B cell (primary cell): ENCODE measurements around the gene MACROH2A1. TPM values are rescaled to one million over a fixed set of nuclear protein-coding genes. Genes with fewer than 3 reads are reported as not detected.

Experiments
- ATAC-seq: fragments of 200-7000 bp; cut with Tn5 transposase; one replicate; pipeline ENCODE4 v1.10.0; 2021; ENCODE audit warnings: low read depth, mild to moderate bottlenecking, moderate number of reproducible peaks, moderate library complexity
- CTCF ChIA-PET: fragments of 350-600 bp; sonication (Branson Sonifier 250); formaldehyde crosslinking; loops from one replicate; lab custom pipeline; 2021; ENCODE audit warnings: antibody characterized with exemption, inconsistent platforms; lab: Charles Lee
- POLR2A ChIA-PET: fragments of 350-600 bp; sonication (Branson Sonifier 250); formaldehyde crosslinking; loops from one replicate; lab custom pipeline; 2021; ENCODE audit warnings: antibody characterized with exemption; lab: Charles Lee
- DNase-seq: peaks from one replicate; pipeline ENCODE4 v3.0.0; 2013
- H2AFZ ChIP-seq: 2 replicates; pipeline ENCODE4 v1.6.1; 2012; ENCODE audit warnings: mild to moderate bottlenecking, low read depth, low read length; ENCODE audit not compliant: insufficient read depth, poor library complexity, severe bottlenecking
- H3K27ac ChIP-seq, 2 donors: 1 replicate in 1 of 2; 2 replicates in 1 of 2; pipeline ENCODE4 v1.5.1; 2012 to 2013; ENCODE audit warnings: low read length in 2 of 2, mild to moderate bottlenecking in 2 of 2, moderate library complexity in 1 of 2
- H3K27me3 ChIP-seq, 4 experiments: fragments of 200-600 bp in 1 of 4; sonication (generic) in 1 of 4; replicated peaks in 1 of 4; 1 replicate in 2 of 4; 2 replicates in 2 of 4; pipeline versions ENCODE4 v1.6.1 to v1.7.0; 2013 to 2016; ENCODE audit warnings: low read length in 3 of 4, mild to moderate bottlenecking in 2 of 4, mixed read lengths in 1 of 4, moderate library complexity in 1 of 4; ENCODE audit not compliant: insufficient read depth in 4 of 4, control insufficient read depth in 3 of 4; ENCODE audit errors: control extremely low read depth in 1 of 4
- H3K36me3 ChIP-seq, 2 experiments: replicated peaks in 1 of 2; 1 replicate in 1 of 2; 2 replicates in 1 of 2; pipeline versions ENCODE4 v1.6.1 to v1.7.1; 2013; ENCODE audit warnings: low read length in 1 of 2; ENCODE audit not compliant: insufficient read depth in 2 of 2, control insufficient read depth in 1 of 2; ENCODE audit errors: control extremely low read depth in 1 of 2, extremely low read depth in 1 of 2
- H3K4me1 ChIP-seq, 2 donors: fragments of 200-600 bp in 1 of 2; sonication (generic) in 1 of 2; 1 replicate in 1 of 2; 2 replicates in 1 of 2; pipeline versions ENCODE4 v1.5.1 to v1.6.1; 2013 to 2017; ENCODE audit warnings: low read length in 2 of 2; ENCODE audit not compliant: control insufficient read depth in 2 of 2, insufficient read depth in 2 of 2
- H3K4me2 ChIP-seq: replicated peaks from 2 replicates; pipeline ENCODE3; 2012; ENCODE audit warnings: mild to moderate bottlenecking, low read depth, low read length; ENCODE audit not compliant: poor library complexity, severe bottlenecking
- H3K4me3 ChIP-seq, 5 experiments: fragments of 200-600 bp in 1 of 5; sonication (generic) in 1 of 5; 1 replicate in 3 of 5; 2 replicates in 2 of 5; pipeline versions ENCODE4 v1.5.1 to v1.7.0; 2011 to 2016; ENCODE audit warnings: low read length in 4 of 5, mild to moderate bottlenecking in 4 of 5, low read depth in 2 of 5, control low read depth in 1 of 5, moderate library complexity in 1 of 5; ENCODE audit not compliant: insufficient read depth in 1 of 5; ENCODE audit errors: control extremely low read depth in 1 of 5, extremely low read depth in 1 of 5
- H3K79me2 ChIP-seq: fragments of 200-600 bp; sonication (generic); one replicate; pipeline ENCODE4 v1.6.0; 2016; ENCODE audit warnings: low read length; ENCODE audit not compliant: control insufficient read depth, insufficient read depth
- H3K9ac ChIP-seq: fragments of 200-600 bp; sonication (generic); 2 replicates; pipeline ENCODE4 v1.6.1; 2017; ENCODE audit warnings: mild to moderate bottlenecking, low read length, moderate library complexity
- H3K9me3 ChIP-seq, 3 donors: one replicate each; pipeline versions ENCODE4 v1.6.1 to v1.7.1; 2013; ENCODE audit warnings: low read length in 2 of 3; ENCODE audit not compliant: control insufficient read depth in 2 of 3, insufficient read depth in 1 of 3; ENCODE audit errors: control extremely low read depth in 1 of 3
- H4K20me1 ChIP-seq: 2 replicates; pipeline ENCODE4 v1.6.0; 2012; ENCODE audit warnings: mild to moderate bottlenecking, low read length; ENCODE audit not compliant: insufficient read depth, control insufficient read depth, poor library complexity, severe bottlenecking
- H3K27ac Mint-ChIP-seq: one replicate; pipeline ENCODE4 v1.8.0; 2021; ENCODE audit warnings: mixed read lengths
- H3K27me3 Mint-ChIP-seq: one replicate; pipeline ENCODE4 v1.8.0; 2021; ENCODE audit warnings: mixed read lengths
- H3K4me1 Mint-ChIP-seq: one replicate; pipeline ENCODE4 v1.8.0; 2021; ENCODE audit warnings: mixed read lengths
- H3K4me3 Mint-ChIP-seq: one replicate; pipeline ENCODE4 v1.8.0; 2021; ENCODE audit warnings: mixed read lengths
- H3K9me3 Mint-ChIP-seq: one replicate; pipeline ENCODE4 v1.8.0; 2022; ENCODE audit warnings: mixed read lengths; ENCODE audit not compliant: insufficient read depth
- EZH2 ChIP-seq: IDR thresholded peaks from 2 replicates; pipeline ENCODE4 v1.6.1; 2012; ENCODE audit warnings: borderline replicate concordance, low read depth, mild to moderate bottlenecking, moderate library complexity, low read length; ENCODE audit not compliant: insufficient read depth, poor library complexity, severe bottlenecking
- WGBS: methylation state at CpG from one replicate; pipeline ENCODE4 v1.1.5; 2013; ENCODE audit warnings: missing lambda C conversion rate; ENCODE audit not compliant: insufficient coverage; 5-methylcytosine and 5-hydroxymethylcytosine counted together
- intact Hi-C: fragments of 100-400 bp; cut with micrococcal nuclease; formaldehyde crosslinking; loops from one replicate; pipeline ENCODE4 v1.10.0; 2022
- polyA plus RNA-seq: library from polyadenylated mRNA; depleted of rRNA; stranded (reverse); fragments of >200 nt; gene quantifications from 2 replicates; pipeline ENCODE4 v1.2.3, GENCODE V29; 2012
- total RNA-seq, 2 donors: library from RNA; stranded (reverse); fragments of 120-200 nt in 1 of 2; gene quantifications; 1 replicate in 1 of 2; 2 replicates in 1 of 2; pipeline versions ENCODE4 v1.2.3 to v1.2.4, GENCODE V29; 2013 to 2022
- TF ChIP-seq, protein P1 (sequence below): fragments of 200-600 bp; IDR thresholded peaks from one replicate; pipeline ENCODE4 v1.8.0; 2022; ENCODE audit warnings: antibody characterized with exemption, mild to moderate bottlenecking

Gene MACROH2A1
- total and polyA plus RNA-seq, 2 donors (not counting 1 experiment from before 2014, with no cell fraction given): 80.1 to 99.7 TPM

DNA sequence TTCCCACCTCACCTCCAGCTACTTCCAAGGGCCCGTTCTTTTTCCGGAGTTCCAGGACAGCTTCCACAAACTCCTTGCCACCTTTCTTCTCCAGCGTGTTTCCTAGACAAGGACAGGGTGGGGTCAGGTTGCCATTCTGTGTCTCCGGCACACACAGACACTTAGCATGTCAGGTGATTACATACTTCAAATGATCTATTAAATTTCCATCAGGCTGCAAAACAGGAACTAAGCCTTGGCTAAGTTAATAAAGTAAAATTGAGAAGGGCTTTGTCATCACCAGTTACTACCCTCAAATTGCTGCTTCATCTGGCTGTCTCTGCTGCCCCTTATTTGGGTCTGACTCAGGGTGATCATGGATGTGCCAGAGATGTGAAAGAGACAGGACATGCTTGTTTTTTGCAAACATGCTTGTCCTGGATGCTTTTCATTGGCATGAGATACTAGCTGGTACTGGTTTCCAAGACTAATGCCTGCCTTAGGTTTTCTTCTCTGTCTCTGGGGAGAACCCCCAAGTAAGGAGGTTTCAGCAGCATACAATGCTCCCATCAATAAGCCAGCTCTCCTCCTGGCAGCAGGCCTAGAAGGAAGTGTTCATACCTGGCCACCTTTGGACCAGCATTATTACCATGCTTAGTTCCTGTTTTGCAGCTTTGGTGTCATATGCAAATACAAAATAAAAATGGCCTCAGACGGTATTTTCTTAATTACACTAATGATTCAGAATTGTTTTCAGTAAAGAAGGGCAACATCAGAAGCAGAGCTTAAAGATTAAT, 52.9 kb downstream of the MACROH2A1 start:
- peak overlapping the region; percentile 57 for H3K4me2 ChIP-seq
- H3K9me3 Mint-ChIP-seq: no peaks in the 10 kb centered on the region
- TF ChIP-seq EZH2: no peak
- TF ChIP-seq, protein P1, sequence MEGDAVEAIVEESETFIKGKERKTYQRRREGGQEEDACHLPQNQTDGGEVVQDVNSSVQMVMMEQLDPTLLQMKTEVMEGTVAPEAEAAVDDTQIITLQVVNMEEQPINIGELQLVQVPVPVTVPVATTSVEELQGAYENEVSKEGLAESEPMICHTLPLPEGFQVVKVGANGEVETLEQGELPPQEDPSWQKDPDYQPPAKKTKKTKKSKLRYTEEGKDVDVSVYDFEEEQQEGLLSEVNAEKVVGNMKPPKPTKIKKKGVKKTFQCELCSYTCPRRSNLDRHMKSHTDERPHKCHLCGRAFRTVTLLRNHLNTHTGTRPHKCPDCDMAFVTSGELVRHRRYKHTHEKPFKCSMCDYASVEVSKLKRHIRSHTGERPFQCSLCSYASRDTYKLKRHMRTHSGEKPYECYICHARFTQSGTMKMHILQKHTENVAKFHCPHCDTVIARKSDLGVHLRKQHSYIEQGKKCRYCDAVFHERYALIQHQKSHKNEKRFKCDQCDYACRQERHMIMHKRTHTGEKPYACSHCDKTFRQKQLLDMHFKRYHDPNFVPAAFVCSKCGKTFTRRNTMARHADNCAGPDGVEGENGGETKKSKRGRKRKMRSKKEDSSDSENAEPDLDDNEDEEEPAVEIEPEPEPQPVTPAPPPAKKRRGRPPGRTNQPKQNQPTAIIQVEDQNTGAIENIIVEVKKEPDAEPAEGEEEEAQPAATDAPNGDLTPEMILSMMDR: no peak
- DNase-seq: peak; percentile 40
- H3K4me3 Mint-ChIP-seq: peak overlapping the region; percentile 42
- POLR2A ChIA-PET: no interaction called here
- peak; percentile 72 for ATAC-seq
- WGBS: 76% methylated on average over 3 of the region's 5 CpGs
- H4K20me1 ChIP-seq: no peaks in the 10 kb centered on the region
- peak overlapping the region; percentile 24 to 53 for H3K27ac ChIP-seq
- H3K27me3 Mint-ChIP-seq: no peaks in the 10 kb centered on the region
- no peaks in the 10 kb centered on the region for H3K79me2 ChIP-seq
- CTCF ChIA-PET: interaction anchor here (1.3 kb wide), 1 partner anchor 14 kb away, joined by 3 read pairs; no protein-coding TSS in a partner anchor
- H3K4me1 Mint-ChIP-seq: peaks cover 25% of the 10 kb centered on the region
- peak overlapping the region; percentile 63 for H2AFZ ChIP-seq
- peak overlapping the region in 1 of 5 experiments; percentile 16 for H3K4me3 ChIP-seq
- H3K9me3 ChIP-seq: no peaks in the 10 kb centered on the region
- H3K9ac ChIP-seq: peak overlapping the region; percentile 22
- peak overlapping the region; percentile 78 for H3K27ac Mint-ChIP-seq
- H3K36me3 ChIP-seq: peaks cover 0 to 46% of the 10 kb centered on the region in 2 experiments
- H3K27me3 ChIP-seq: no peaks in the 10 kb centered on the region
- intact Hi-C loops: no loop called here
- H3K4me1 ChIP-seq: peaks cover 19 to 25% of the 10 kb centered on the region in 2 donors

DNA sequence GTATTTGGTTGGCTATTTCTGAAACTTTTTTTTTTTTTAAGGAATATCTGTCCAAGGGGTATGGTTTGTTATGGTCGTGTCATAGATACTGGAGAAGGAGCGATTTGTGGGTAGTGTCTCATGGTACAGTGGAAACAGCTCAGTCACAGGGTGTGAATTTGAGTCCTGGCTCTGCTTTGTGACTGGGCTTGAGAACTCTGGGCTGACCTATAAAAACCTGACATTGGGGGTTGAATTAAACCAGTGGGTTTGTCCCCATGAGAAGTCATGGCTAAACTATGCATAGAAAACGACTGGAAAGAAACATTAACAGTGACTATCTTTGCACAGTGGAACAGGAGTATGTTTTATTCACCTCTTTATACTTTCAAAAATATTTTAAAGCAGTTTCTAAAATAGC, 54.7 kb downstream of the MACROH2A1 start:
- WGBS: 100% methylated on average over 2 of the region's 3 CpGs
- DNase-seq (no peak), ATAC-seq (no peak)
- intact Hi-C loops: no loop called here
- Histone ChIP-seq H2AFZ (no peak overlapping the region), H4K20me1 (no peaks in the 10 kb centered on the region), H3K27ac (no peak overlapping the region), H3K9me3 (no peaks in the 10 kb centered on the region), H3K36me3 (peaks cover 0 to 56% of the 10 kb centered on the region in 2 experiments), H3K4me1 (peaks cover 19 to 25% of the 10 kb centered on the region in 2 donors), H3K9ac (no peak overlapping the region), H3K27me3 (no peaks in the 10 kb centered on the region), H3K4me2 (no peak overlapping the region), H3K79me2 (no peaks in the 10 kb centered on the region), H3K4me3 (no peak overlapping the region)
- CTCF ChIA-PET: no interaction called here
- Mint-ChIP-seq H3K27ac (no peak overlapping the region), H3K4me1 (peaks cover 25% of the 10 kb centered on the region), H3K4me3 (no peak overlapping the region), H3K27me3 (no peaks in the 10 kb centered on the region), H3K9me3 (no peaks in the 10 kb centered on the region)
- POLR2A ChIA-PET: no interaction called here
- TF ChIP-seq, protein P1: no peak
- TF ChIP-seq EZH2: no peak
